ENCODE data around the gene ABHD8.
"Not testable (repeated sequence)": the region's sequence is repeated elsewhere in the genome, so short reads cannot be mapped to it uniquely, and the experiment has no call there.

ABHD8 gene

DNA sequence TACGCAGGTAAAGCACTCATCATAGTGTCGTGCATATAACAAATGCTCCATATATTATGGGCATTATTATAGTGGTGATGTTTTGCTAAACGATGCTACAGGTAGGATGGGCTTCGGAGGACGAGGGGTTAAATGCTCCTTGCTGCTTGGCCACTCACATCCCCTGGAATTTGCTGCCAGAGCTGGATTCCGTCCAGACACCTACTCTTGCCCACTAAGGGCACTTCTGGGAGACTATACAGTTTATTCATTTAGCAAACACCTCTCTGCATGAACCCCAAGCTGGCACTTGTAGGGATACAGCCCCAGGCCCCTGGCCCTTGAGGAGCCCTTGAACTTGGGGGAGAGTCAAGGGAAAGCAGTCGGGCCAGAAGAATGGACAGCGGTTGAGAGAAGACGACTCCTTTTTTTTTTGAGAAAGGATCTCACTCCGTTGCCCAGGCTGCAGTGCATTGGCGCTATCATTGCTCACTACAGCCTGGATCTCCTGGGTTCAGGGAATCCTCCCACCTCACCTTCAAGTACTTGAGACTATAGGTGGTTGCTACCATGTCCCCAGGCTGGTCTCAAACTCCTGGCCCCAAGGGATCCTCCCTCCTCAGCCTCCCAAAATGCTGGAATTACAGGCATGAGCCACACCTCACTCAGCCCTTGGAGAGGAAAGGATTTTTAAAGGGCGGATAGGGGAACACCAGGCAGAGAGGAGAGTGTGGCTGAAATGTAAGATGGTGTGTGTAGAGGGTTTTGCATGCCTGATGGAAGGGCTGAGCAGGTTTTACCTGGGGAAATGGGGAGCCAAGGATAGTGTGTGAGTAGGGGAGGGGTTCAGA, 1.4 kb upstream of the ABHD8 start:
- Mint-ChIP-seq H3K27me3 (ENCODE audit: low read depth) (no peaks in the 10 kb centered on the region), H3K36me3 (ENCODE audit: low read depth) (peaks cover 7% of the 10 kb centered on the region), H3K4me1 (ENCODE audit: low read depth) (peaks cover 29% of the 10 kb centered on the region), H3K27ac (peak overlapping the region; percentile 91), H3K9me3 (no peaks in the 10 kb centered on the region), H3K4me3 (peak overlapping the region; percentile 89)
- DNase-seq (ENCODE audit: low spot score), result no peak

DNA sequence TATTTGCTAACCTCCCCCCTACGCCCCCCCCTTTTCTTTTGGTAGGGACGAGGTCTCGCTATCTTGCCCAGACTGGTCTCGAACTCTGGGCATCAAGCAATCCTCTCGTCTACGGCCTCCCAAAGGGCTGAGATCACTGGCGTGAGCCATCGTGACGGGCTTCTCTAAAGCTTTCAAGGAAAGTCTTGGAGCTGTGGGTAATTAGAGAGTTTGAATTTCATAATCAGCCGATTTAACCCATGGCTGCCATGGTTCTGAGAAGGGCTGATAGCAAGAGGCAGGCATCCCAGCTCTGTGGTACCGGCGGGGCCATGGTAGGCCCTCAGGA, 679 bp upstream of the ABHD8 start:
- DNase-seq (ENCODE audit: low spot score), result no peak
- Mint-ChIP-seq H3K9me3 (no peaks in the 10 kb centered on the region), H3K27ac (peak overlapping the region; percentile 47), H3K27me3 (ENCODE audit: low read depth) (no peaks in the 10 kb centered on the region), H3K4me1 (ENCODE audit: low read depth) (peaks cover 27% of the 10 kb centered on the region), H3K4me3 (peak overlapping the region; percentile 75), H3K36me3 (ENCODE audit: low read depth) (peaks cover 3% of the 10 kb centered on the region)

GRCh38 chr19:17302391-17303166, 646 bp downstream of the ABHD8 start:
- Mint-ChIP-seq H3K36me3 (ENCODE audit: low read depth) (peaks cover 3% of the 10 kb centered on the region), H3K27me3 (ENCODE audit: low read depth) (no peaks in the 10 kb centered on the region), H3K4me1 (ENCODE audit: low read depth) (peaks cover 22% of the 10 kb centered on the region), H3K4me3 (peak overlapping the region; percentile 75), H3K9me3 (no peaks in the 10 kb centered on the region), H3K27ac (no peak overlapping the region)
- no peak for DNase-seq (ENCODE audit: low spot score)

GRCh38 chr19:17300992-17301619, 2.1 kb downstream of the ABHD8 start:
- Mint-ChIP-seq H3K9me3 (no peaks in the 10 kb centered on the region), H3K27ac (no peak overlapping the region), H3K4me1 (ENCODE audit: low read depth) (peaks cover 19% of the 10 kb centered on the region), H3K4me3 (no peak overlapping the region), H3K27me3 (ENCODE audit: low read depth) (no peaks in the 10 kb centered on the region), H3K36me3 (ENCODE audit: low read depth) (peaks cover 6% of the 10 kb centered on the region)
- DNase-seq (ENCODE audit: low spot score), result no peak

- Mint-ChIP-seq H3K27ac (no peak overlapping the region), H3K4me3 (no peak overlapping the region), H3K36me3 (ENCODE audit: low read depth) (peaks cover 8% of the 10 kb centered on the region), H3K27me3 (ENCODE audit: low read depth) (no peaks in the 10 kb centered on the region), H3K9me3 (no peaks in the 10 kb centered on the region), H3K4me1 (ENCODE audit: low read depth) (peaks cover under 1% of the 10 kb centered on the region)
- DNase-seq (ENCODE audit: low spot score), result no peak
These were observed 6.2 kb downstream of the ABHD8 start for GRCh38 chr19:17296976-17297375.

- Mint-ChIP-seq H3K4me1 (ENCODE audit: low read depth) (peaks cover 4% of the 10 kb centered on the region), H3K27me3 (ENCODE audit: low read depth) (no peaks in the 10 kb centered on the region), H3K4me3 (no peak overlapping the region), H3K27ac (no peak overlapping the region), H3K36me3 (ENCODE audit: low read depth) (peaks cover 6% of the 10 kb centered on the region), H3K9me3 (no peaks in the 10 kb centered on the region)
- DNase-seq (ENCODE audit: low spot score), result no peak
These were observed 7.0 kb downstream of the ABHD8 start for GRCh38 chr19:17296273-17296672.

DNA sequence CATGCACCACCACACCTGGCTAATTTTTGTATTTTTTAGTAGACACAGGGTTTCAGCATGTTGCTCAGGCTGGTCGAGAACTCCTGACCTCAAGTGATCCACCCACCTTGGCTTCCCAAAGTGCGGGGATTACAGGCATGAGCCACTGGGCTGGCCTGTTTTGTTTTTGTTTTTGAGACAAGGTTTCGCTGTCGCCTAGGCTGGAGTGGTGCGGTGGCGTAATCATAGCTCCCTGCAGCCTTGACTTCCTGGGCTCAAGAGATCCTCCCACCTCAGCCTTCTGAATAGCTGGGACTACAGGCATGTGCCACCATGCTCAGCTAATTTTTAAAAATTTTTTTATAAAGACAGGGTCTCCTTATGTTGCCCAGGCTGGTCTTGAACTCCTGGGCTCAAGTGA, 7.7 kb downstream of the ABHD8 start:
- not testable (repeated sequence) for H3K9me3 Mint-ChIP-seq; DNase-seq (ENCODE audit: low spot score); H3K36me3 Mint-ChIP-seq (ENCODE audit: low read depth); H3K4me1 Mint-ChIP-seq (ENCODE audit: low read depth); H3K27me3 Mint-ChIP-seq (ENCODE audit: low read depth); H3K4me3 Mint-ChIP-seq; H3K27ac Mint-ChIP-seq

DNA sequence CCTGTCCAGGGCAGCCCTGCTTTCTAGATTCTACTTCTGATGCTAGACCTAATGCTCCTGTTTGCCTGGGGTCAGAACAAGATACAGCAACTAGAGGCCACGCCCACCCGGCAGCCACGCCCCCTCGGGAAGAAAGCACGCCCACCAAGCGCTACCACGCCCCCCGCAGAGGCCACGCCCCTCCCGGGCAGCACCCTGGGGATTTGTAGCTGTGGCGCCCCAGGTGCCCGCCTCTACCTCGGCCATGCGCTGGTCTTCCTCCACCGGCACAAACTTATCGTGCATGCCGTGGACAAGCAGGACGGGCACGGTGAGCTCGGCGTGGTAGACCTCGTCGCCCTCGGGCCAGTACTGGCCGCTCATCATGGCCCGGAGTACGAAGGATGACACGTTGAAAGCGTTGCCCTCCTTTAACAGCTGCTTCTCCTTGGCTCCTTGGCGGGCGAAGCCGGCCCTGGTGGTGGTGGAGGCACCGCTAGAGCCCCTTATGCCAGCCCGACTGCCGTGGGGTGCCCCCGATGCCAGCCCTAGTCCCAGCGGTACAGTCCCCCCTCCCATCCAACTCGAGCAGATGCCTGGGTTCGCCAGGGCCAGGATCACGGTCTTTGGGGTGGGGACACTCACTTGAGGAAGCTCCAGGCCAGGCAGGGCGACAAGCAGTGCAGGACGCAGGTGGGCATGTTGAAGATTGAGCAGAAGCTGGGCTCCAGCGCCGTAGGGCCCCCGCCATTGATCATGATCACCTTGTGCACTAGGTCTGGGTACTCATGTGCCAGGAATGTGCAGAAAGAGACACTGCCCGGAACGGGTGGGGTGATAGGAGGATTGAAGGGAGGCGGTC, 9.0 kb downstream of the ABHD8 start:
- Mint-ChIP-seq H3K27ac (no peak overlapping the region), H3K36me3 (ENCODE audit: low read depth) (peaks cover 4% of the 10 kb centered on the region), H3K4me3 (no peak overlapping the region), H3K27me3 (ENCODE audit: low read depth) (no peaks in the 10 kb centered on the region), H3K9me3 (no peaks in the 10 kb centered on the region), H3K4me1 (ENCODE audit: low read depth) (peaks cover 4% of the 10 kb centered on the region)
- peak; percentile 37 for DNase-seq (ENCODE audit: low spot score)

GRCh38 chr19:17293605-17294004, 9.6 kb downstream of the ABHD8 start:
- Mint-ChIP-seq H3K27ac (no peak overlapping the region), H3K4me1 (ENCODE audit: low read depth) (peaks cover 4% of the 10 kb centered on the region), H3K36me3 (ENCODE audit: low read depth) (peaks cover 4% of the 10 kb centered on the region), H3K27me3 (ENCODE audit: low read depth) (no peaks in the 10 kb centered on the region), H3K4me3 (no peak overlapping the region), H3K9me3 (no peaks in the 10 kb centered on the region)
- DNase-seq (ENCODE audit: low spot score), result no peak

DNA sequence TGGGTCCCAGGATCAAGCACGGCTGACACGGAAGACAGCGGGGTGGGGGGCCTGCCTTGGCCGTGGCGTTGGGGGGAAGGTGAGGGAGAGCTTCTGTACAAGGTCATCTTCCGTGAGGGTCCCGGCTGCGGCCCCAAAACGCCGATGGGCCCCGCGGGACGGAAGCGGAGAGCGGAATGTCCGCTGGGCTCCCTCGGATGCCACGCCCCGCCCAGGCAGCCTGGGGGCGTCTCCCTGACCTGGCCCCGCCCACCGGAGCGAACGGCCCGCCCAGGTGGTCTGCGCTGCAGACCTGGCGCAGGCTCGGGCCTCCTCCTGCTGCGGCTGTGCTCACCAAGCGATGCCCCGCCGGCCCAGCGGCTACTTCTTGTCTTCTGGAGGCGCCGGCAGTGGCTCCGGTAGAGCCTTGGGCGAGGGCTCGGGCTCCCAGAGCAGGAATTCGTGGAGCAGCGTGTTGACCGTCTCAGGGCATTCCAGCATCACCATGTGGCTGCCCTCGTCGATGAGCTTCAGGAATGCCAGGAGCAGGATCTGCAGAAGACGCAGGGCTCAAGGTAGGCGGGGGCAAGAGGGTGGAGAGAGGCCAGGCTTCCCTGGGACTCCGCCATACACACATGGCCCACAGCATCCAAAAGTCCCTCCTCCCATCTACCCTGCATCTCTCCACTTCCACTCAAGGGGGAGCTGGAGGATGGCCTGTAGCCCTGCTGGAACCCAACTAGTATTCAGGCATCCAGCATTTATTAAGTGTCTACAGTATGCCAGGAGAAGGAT, 10.7 kb downstream of the ABHD8 start:
- H3K27ac Mint-ChIP-seq, result peak overlapping the region; percentile 67
- no peaks in the 10 kb centered on the region for H3K9me3 Mint-ChIP-seq
- H3K36me3 Mint-ChIP-seq (ENCODE audit: low read depth), result peaks cover 4% of the 10 kb centered on the region
- DNase-seq (ENCODE audit: low spot score), result peak; percentile 75
- peaks cover 4% of the 10 kb centered on the region for H3K4me1 Mint-ChIP-seq (ENCODE audit: low read depth)
- no peaks in the 10 kb centered on the region for H3K27me3 Mint-ChIP-seq (ENCODE audit: low read depth)
- H3K4me3 Mint-ChIP-seq, result peak overlapping the region; percentile 90

DNA sequence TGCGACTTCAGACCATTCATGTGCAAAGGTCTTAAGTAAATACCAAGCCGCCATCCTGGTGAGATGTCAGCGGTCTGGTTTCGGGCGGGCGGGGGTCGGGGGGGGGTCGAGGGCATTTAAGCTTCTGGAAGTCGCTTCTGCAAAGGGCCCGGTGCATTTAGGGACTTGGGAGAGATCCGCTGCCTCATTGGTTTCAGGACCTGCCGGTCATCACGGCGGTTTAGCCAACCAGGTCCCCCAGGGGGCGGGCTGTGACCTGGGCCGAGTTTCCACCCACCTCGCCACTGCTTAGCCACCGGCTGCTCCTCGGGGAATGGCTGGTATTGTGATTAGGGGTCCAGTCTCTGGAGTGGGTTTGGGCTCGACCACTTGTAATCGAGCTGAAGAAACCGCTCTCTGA, 13.7 kb downstream of the ABHD8 start:
- DNase-seq (ENCODE audit: low spot score), result peak; percentile 61
- H3K27me3 Mint-ChIP-seq (ENCODE audit: low read depth), result no peaks in the 10 kb centered on the region
- no peaks in the 10 kb centered on the region for H3K9me3 Mint-ChIP-seq
- H3K4me3 Mint-ChIP-seq, result no peak overlapping the region
- no peaks in the 10 kb centered on the region for H3K36me3 Mint-ChIP-seq (ENCODE audit: low read depth)
- H3K4me1 Mint-ChIP-seq (ENCODE audit: low read depth), result peaks cover 4% of the 10 kb centered on the region
- no peak overlapping the region for H3K27ac Mint-ChIP-seq

- DNase-seq (ENCODE audit: low spot score), result no peak
- Mint-ChIP-seq H3K9me3 (no peaks in the 10 kb centered on the region), H3K36me3 (ENCODE audit: low read depth) (no peaks in the 10 kb centered on the region), H3K4me3 (no peak overlapping the region), H3K4me1 (ENCODE audit: low read depth) (peaks cover 7% of the 10 kb centered on the region), H3K27me3 (ENCODE audit: low read depth) (no peaks in the 10 kb centered on the region), H3K27ac (no peak overlapping the region)
These were observed 16.5 kb downstream of the ABHD8 start for GRCh38 chr19:17286752-17287151.

DNA sequence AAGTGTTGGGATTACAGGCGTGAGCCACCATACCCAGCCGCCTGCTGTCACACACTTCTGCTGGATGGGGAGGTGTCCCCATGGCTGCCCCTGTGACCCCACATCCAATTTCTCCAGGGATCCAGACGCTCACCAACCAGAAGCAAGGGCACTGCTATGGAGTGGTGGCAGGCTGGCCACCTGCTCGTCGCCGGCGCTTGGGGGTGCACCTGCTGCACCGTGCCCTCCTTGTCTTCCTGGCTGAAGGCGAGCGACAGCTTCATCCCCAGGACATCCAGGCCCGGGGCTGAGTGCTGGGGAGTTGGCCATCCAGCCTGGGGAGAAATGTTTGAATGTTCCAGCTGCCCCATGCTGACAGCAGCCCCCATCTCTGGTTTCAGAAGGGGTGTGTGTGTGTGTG, 17.0 kb downstream of the ABHD8 start:
- DNase-seq (ENCODE audit: low spot score), result no peak
- Mint-ChIP-seq H3K27ac (no peak overlapping the region), H3K9me3 (no peaks in the 10 kb centered on the region), H3K4me3 (no peak overlapping the region), H3K27me3 (ENCODE audit: low read depth) (no peaks in the 10 kb centered on the region), H3K36me3 (ENCODE audit: low read depth) (no peaks in the 10 kb centered on the region), H3K4me1 (ENCODE audit: low read depth) (peaks cover 6% of the 10 kb centered on the region)

Measured in T-helper 2 cell treated with Interferon-gamma antibody and Interleukin-4, amounts not matched to agents 5 μg/mL and 100 μg/mL, for 36 hours (primary cell).